Lower lobe of right lung (tissue), 2 donors: ENCODE measurements around the gene HAUS7. TPM values are rescaled to one million over a fixed set of nuclear protein-coding genes. Genes with fewer than 3 reads are reported as not detected.
A peak's percentile ranks its signal among the peaks of the same experiment; 100 is the strongest.

Experiments used
- ATAC-seq, 2 donors: fragments of 200-7000 bp; cut with Tn5 transposase; one replicate each; pipeline ENCODE4 v1.9.1; 2020 to 2022; ENCODE audit warnings: mild to moderate bottlenecking in 2 of 2, moderate library complexity in 2 of 2
- DNase-seq: peaks from one replicate; pipeline ENCODE4 v3.0.0-alpha.2; 2020
- H3K27ac ChIP-seq: fragments of 200-600 bp; one replicate; pipeline ENCODE4 v1.8.0; 2022
- H3K27me3 ChIP-seq: fragments of 200-600 bp; one replicate; pipeline ENCODE4 v1.8.0; 2022; ENCODE audit warnings: low read depth
- H3K36me3 ChIP-seq: fragments of 200-600 bp; one replicate; pipeline ENCODE4 v1.8.0; 2022; ENCODE audit warnings: mild to moderate bottlenecking
- H3K4me1 ChIP-seq: fragments of 200-600 bp; one replicate; pipeline ENCODE4 v1.8.0; 2022
- H3K4me3 ChIP-seq: fragments of 200-600 bp; one replicate; pipeline ENCODE4 v1.8.0; 2022; ENCODE audit warnings: mild to moderate bottlenecking
- H3K9me3 ChIP-seq: fragments of 200-600 bp; one replicate; pipeline ENCODE4 v1.8.0; 2022
- intact Hi-C: fragments of 100-400 bp; cut with DNase I; formaldehyde crosslinking; loops from one replicate; pipeline ENCODE4 v1.11.0; 2022
- total RNA-seq: library from RNA; stranded (reverse); fragmentation: NEBNext Ultra II Directional; extraction: Animal tissue kit (Norgen Biotek cat#: 25700); gene quantifications from one replicate; pipeline ENCODE4 v1.2.1, GENCODE V29; 2021
- TF ChIP-seq, protein P1 (sequence below): fragments of 200-600 bp; IDR thresholded peaks from one replicate; pipeline ENCODE4 v1.8.0; 2022; ENCODE audit warnings: antibody characterized with exemption, mild to moderate bottlenecking
- donor health status: DM: no; HTN: yes; CAD: no; lungs with severe emphysema.

HAUS7 gene
- total RNA-seq, 1 donor from 2014 or later: 22.7 TPM

DNA sequence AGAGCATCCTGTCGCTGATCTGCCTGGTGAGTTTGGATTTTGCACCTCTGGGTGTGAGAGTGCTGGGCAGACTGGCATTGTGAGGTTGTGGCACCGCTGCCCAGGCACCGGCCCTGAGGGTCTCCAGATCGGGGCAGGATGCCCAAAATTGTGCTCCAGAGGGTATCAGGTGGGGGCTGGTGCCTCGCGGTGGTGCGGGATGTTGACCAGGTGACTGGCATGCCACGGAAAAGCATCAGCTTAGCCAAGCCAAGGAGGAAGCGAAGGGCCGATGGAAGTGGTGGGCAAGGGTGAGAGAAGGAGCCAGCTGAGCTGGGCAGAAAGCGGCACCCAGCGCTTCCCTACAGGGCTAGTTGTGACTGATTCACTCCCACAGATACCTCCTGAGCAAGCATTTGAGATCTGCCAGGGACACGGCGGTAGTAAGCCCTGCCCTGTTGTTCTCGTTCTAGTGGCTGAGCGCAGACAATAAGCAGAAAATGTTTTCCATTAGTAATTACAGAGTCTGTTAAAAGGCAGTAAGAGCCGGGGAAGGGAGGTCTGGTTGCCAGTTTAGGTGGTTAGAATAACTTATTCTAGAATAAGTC, 58.3 kb downstream of the HAUS7 start:
- no peaks in the 10 kb centered on the region for H3K27me3 ChIP-seq
- intact Hi-C loops: no loop called here
- H3K36me3 ChIP-seq: no peaks in the 10 kb centered on the region
- no peaks in the 10 kb centered on the region for H3K9me3 ChIP-seq
- DNase-seq (no peak), ATAC-seq (peak in 1 of 2 donors; percentile 7)
- H3K27ac ChIP-seq: no peak overlapping the region
- H3K4me1 ChIP-seq: peaks cover 10% of the 10 kb centered on the region
- TF ChIP-seq, protein P1, sequence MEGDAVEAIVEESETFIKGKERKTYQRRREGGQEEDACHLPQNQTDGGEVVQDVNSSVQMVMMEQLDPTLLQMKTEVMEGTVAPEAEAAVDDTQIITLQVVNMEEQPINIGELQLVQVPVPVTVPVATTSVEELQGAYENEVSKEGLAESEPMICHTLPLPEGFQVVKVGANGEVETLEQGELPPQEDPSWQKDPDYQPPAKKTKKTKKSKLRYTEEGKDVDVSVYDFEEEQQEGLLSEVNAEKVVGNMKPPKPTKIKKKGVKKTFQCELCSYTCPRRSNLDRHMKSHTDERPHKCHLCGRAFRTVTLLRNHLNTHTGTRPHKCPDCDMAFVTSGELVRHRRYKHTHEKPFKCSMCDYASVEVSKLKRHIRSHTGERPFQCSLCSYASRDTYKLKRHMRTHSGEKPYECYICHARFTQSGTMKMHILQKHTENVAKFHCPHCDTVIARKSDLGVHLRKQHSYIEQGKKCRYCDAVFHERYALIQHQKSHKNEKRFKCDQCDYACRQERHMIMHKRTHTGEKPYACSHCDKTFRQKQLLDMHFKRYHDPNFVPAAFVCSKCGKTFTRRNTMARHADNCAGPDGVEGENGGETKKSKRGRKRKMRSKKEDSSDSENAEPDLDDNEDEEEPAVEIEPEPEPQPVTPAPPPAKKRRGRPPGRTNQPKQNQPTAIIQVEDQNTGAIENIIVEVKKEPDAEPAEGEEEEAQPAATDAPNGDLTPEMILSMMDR: no peak
- H3K4me3 ChIP-seq: peak overlapping the region; percentile 61

GRCh38 chrX:153411255-153411987, 59.0 kb downstream of the HAUS7 start, which contains the start of gene ZFP92:
ZFP92 (plus strand) TSS chrX:153411472; CDS start chrX:153418323, 6,851 bp downstream.
- no peaks in the 10 kb centered on the region for H3K36me3 ChIP-seq
- peak within 1 kb of the TSS; percentile 18 for H3K27ac ChIP-seq
- ATAC-seq: peak; percentile 82 to 88
- TF ChIP-seq, protein P1: no peak
- H3K9me3 ChIP-seq: no peaks in the 10 kb centered on the region
- no peaks in the 10 kb centered on the region for H3K27me3 ChIP-seq
- intact Hi-C loops: no loop called here
- peak within 1 kb of the TSS; percentile 61 for H3K4me3 ChIP-seq
- DNase-seq: peak; percentile 62
- peaks cover 10% of the 10 kb centered on the region for H3K4me1 ChIP-seq

DNA sequence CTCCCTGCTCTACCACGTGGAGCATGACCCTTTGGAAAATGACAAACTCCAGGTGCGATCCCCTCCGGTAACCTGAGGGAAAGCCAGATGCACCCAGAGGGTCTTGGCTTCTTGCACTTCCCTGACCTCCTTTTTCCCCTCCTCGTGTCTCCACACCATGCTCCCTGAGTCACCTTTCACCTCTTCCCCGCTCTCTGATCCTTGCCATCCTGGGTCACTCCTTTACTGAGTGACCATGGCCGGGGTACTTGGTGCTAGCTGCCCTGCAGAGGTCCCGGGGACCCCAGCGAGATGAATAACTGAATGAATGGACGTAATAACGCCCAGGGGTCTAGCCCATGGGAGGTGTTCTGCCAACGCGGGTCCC, 59.5 kb downstream of the HAUS7 start:
- H3K36me3 ChIP-seq: no peaks in the 10 kb centered on the region
- intact Hi-C loops: no loop called here
- TF ChIP-seq, protein P1: no peak
- DNase-seq (no peak), ATAC-seq (no peak)
- H3K9me3 ChIP-seq: no peaks in the 10 kb centered on the region
- H3K27ac ChIP-seq: peak overlapping the region; percentile 18
- peak overlapping the region; percentile 61 for H3K4me3 ChIP-seq
- peaks cover 10% of the 10 kb centered on the region for H3K4me1 ChIP-seq
- no peaks in the 10 kb centered on the region for H3K27me3 ChIP-seq

GRCh38 chrX:153410373-153410772, 60.0 kb downstream of the HAUS7 start:
- Histone ChIP-seq H3K27me3 (no peaks in the 10 kb centered on the region), H3K4me3 (no peak overlapping the region), H3K27ac (no peak overlapping the region), H3K36me3 (no peaks in the 10 kb centered on the region), H3K9me3 (no peaks in the 10 kb centered on the region), H3K4me1 (peaks cover 10% of the 10 kb centered on the region)
- intact Hi-C loops: no loop called here
- ATAC-seq: no peak
- TF ChIP-seq, protein P1: no peak
- DNase-seq: no peak

DNA sequence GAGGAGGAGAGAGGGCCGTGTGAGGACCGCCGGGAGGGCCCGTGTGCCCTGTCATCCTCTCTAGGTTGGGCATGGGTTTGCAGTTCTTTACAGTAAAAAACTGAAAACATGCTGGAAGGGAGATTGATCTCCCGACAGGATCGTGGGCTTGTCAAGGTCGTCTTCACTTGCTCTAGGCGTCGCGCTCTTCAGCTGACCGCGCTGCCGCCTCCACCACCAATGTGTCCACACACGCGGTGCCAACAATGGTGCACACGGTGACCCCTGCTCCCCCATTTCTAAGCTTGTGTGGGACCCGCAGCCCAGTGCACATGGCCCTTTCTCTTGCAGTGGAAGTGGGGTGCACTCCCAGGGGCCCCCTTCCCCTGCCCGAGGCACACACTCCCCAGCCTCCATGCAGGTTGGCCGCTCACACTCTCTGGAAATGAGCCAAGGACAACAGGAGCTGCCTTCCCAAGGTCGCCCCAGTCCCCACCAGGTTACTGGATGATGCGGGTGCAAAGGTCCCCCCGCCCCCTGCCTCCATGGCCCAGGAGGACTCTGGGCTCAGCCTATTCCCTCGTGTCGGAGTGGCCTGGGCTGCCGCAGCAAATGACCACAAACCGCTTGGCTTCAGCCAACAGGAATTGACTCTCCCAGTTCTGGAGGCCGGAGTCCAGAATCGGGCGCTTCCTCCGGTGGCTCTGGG, 60.8 kb downstream of the HAUS7 start:
- no peak for DNase-seq
- ATAC-seq: no peak
- intact Hi-C loops: no loop called here
- Histone ChIP-seq H3K4me3 (no peak overlapping the region), H3K36me3 (no peaks in the 10 kb centered on the region), H3K9me3 (no peaks in the 10 kb centered on the region), H3K27ac (no peak overlapping the region), H3K4me1 (peaks cover 10% of the 10 kb centered on the region), H3K27me3 (no peaks in the 10 kb centered on the region)
- TF ChIP-seq, protein P1: no peak
